Measurements from ENCODE around the gene MAN2C1.

DNA sequence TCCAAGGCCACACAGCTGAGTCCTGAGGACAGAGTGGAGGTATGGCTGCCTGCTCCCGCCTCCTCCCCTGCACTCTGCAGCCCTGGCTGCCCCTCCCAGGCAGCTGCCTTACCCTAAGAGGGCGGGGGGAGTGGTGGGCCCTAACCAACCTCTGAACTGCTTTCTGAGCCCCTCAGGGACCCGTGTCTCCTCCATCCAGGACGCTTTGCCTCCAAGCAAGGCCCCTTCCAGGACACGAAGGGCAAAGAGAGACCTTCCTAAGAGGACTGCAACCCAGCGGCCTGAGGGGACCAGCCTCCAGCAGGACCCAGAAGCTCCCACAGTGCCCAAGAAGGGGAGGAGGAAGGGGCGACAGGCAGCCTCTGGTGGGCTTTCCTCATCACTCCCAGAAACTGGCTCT is 14.0 kb downstream of the MAN2C1 start:
- TF ChIP-seq, protein P1, sequence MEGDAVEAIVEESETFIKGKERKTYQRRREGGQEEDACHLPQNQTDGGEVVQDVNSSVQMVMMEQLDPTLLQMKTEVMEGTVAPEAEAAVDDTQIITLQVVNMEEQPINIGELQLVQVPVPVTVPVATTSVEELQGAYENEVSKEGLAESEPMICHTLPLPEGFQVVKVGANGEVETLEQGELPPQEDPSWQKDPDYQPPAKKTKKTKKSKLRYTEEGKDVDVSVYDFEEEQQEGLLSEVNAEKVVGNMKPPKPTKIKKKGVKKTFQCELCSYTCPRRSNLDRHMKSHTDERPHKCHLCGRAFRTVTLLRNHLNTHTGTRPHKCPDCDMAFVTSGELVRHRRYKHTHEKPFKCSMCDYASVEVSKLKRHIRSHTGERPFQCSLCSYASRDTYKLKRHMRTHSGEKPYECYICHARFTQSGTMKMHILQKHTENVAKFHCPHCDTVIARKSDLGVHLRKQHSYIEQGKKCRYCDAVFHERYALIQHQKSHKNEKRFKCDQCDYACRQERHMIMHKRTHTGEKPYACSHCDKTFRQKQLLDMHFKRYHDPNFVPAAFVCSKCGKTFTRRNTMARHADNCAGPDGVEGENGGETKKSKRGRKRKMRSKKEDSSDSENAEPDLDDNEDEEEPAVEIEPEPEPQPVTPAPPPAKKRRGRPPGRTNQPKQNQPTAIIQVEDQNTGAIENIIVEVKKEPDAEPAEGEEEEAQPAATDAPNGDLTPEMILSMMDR (IDR thresholded peaks at IDR 0.05) = no peak
- no peak for TF ChIP-seq POLR2A (IDR thresholded peaks at IDR 0.05)
